ENCODE results near the gene ZC3H12D. TPM values are rescaled to one million over a fixed set of nuclear protein-coding genes. Genes with fewer than 3 reads are reported as not detected.

The ZC3H12D gene
- polyA plus RNA-seq, 1 of the 3 experiments (the other 2 are of a cell fraction) = 0.03 TPM

DNA sequence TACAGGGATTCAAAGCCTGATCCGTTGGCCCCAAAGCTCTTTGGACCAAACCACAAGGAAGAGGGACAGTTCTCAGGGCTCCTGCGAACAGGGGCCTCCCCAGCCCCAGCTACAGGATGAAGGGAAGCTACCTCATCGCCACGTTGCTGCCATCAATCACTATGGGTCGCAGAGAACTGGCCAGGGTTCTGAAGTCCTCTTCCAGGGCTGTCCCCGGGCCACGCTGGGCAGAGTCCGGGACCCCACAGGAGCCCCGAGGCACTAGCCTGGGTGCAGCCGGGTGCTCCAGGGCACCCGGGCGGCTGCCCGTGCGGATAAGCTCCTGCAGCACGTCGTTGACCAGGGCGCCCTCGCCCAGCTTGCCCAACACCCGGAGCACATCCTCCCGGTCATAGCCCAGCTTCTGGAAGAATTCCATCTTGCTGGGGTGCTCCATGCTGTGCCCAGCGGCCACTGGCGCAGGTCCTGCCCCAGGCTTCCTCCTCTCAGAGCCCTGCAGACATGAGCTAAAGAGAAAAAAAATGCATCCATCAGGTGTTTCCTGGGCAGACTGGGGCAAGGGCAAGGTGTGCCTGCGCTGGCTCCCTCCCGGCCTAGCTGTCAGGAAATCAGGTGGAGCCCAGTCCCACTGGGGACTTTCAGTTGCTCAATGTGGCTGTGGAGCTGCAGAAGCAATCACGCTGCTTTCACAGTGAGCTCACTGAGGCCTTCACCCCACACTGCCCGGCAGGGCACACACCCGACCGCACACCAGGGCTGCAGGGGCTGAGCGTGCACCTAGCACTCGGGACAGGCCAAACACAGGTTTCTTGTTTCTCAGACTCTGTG is 10.5 kb downstream of the ZC3H12D start:
- POLR2A ChIA-PET = no interaction called here
- no peak for DNase-seq
- CTCF ChIA-PET = interaction anchor here (0.8 to 1.7 kb wide), 3 partner anchors 31 to 43 kb away, joined by 3 to 7 read pairs (median 5); no protein-coding TSS in a partner anchor
- Histone ChIP-seq H3K36me3 (replicated peaks in 1 of 2; ENCODE audit: control insufficient read depth in 1 of 2, insufficient read depth in 2 of 2, low read length in 1 of 2) (no peaks in the 10 kb centered on the region), H3K4me1 (ENCODE audit: control insufficient read depth in 1 of 2, insufficient read depth in 2 of 2, low read depth in 1 of 2, low read length in 1 of 2) (no peaks in the 10 kb centered on the region; a peak in 1 of 4 replicates), H3K79me2 (ENCODE audit: insufficient read depth) (no peaks in the 10 kb centered on the region), H3K9me2 (no peaks in the 10 kb centered on the region), H3K27me3 (ENCODE audit: insufficient read depth) (no peaks in the 10 kb centered on the region), H2AFZ (ENCODE audit: low read depth) (no peak overlapping the region), H3K4me2 (no peak overlapping the region), H3K9me3 (no peaks in the 10 kb centered on the region), H3K9ac (no peak overlapping the region), H4K20me1 (ENCODE audit: insufficient read depth) (no peaks in the 10 kb centered on the region), H3F3A (replicated peaks; ENCODE audit: insufficient read depth) (no peaks in the 10 kb centered on the region), H3K27ac (ENCODE audit: low read depth in 2 of 2, low read length in 1 of 2) (no peak overlapping the region), H3K4me3 (ENCODE audit: low read depth in 2 of 2, low read length in 1 of 2) (no peak overlapping the region)
- TF ChIP-seq PBX3 (IDR thresholded peaks at IDR 0.05) (no peak), RCOR1 (IDR thresholded peaks at IDR 0.05; ENCODE audit: low read length) (no peak), REST (IDR thresholded peaks at IDR 0.05; ENCODE audit: low read depth, low read length) (peak; percentile 80)
- WGBS (ENCODE audit: low lambda C conversion rate) = 80% methylated on average over 5 of the region's 30 CpGs

DNA sequence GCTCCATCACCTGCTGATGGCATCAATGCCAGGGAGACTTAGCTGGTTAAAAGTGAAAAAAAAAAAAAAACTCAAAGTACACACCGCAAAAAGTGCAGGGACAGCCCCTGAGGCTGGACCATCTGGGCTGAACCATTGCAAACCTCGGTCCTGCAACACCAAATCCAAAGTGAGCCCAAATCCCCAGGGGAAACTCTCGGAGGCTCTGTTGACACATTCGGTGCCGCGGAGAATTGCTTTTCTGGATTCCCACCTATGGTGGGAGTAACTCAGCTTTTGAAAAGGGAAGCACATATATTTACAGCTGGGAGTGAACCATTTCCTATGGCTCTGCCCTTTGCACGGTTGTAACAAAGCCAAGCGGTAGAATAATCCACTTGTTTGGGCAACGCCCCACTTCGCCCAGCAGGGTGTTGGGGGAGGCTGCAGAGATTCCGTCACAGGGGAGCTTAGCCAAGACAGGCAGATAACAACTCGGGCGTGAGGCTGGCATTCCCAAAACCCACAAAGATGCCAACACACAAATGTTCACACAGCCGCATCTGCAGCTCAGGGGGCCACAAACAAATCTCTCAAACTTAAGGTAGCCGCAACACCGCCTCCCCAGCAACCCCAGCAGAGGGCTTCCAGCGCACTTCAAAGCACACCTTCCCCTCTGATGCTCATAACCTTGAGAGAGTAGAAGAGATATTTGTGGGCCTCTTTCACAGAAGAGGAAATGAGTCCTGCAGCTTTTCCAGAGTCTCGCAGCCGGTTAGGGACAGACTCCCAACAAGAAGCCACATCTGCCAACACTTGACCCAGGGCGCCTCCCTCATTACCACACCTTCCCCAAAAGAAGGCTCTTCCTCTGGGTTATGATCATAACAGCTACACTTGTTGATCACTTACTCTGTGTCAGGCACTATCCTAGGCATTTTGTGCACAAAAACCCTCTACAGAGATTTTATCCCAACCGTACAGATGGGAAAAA is 11.4 kb downstream of the ZC3H12D start:
- CTCF ChIA-PET = interaction anchor here (0.8 kb wide), 1 partner anchor 32 kb away, joined by 3 read pairs; no protein-coding TSS in a partner anchor
- no peaks in the 10 kb centered on the region for H3K9me2 ChIP-seq
- DNase-seq = no peak
- TF ChIP-seq ELF1 (IDR thresholded peaks at IDR 0.05) (no peak), EP300 (IDR thresholded peaks at IDR 0.05; ENCODE audit: borderline replicate concordance in 1 of 2, low read depth in 1 of 2, low read length in 1 of 2) (no peak), REST (IDR thresholded peaks at IDR 0.05; ENCODE audit: low read depth, low read length) (no peak), TEAD4 (IDR thresholded peaks at IDR 0.05; ENCODE audit: borderline replicate concordance, insufficient read depth) (no peak), JUND (IDR thresholded peaks at IDR 0.05) (no peak), RCOR1 (IDR thresholded peaks at IDR 0.05; ENCODE audit: low read length) (no peak), POLR2AphosphoS5 (IDR thresholded peaks at IDR 0.05; ENCODE audit: low read depth, low read length) (no peak), MAX (IDR thresholded peaks at IDR 0.05; ENCODE audit: low read depth) (no peak)
- TF ChIP-seq, protein P1, sequence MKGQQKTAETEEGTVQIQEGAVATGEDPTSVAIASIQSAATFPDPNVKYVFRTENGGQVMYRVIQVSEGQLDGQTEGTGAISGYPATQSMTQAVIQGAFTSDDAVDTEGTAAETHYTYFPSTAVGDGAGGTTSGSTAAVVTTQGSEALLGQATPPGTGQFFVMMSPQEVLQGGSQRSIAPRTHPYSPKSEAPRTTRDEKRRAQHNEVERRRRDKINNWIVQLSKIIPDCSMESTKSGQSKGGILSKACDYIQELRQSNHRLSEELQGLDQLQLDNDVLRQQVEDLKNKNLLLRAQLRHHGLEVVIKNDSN (IDR thresholded peaks at IDR 0.05; ENCODE audit: borderline replicate concordance, low read depth) = no peak
- TF ChIP-seq, protein P2, sequence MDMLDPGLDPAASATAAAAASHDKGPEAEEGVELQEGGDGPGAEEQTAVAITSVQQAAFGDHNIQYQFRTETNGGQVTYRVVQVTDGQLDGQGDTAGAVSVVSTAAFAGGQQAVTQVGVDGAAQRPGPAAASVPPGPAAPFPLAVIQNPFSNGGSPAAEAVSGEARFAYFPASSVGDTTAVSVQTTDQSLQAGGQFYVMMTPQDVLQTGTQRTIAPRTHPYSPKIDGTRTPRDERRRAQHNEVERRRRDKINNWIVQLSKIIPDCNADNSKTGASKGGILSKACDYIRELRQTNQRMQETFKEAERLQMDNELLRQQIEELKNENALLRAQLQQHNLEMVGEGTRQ (IDR thresholded peaks at IDR 0.05; ENCODE audit: borderline replicate concordance, low read depth, low read length) = no peak

More for the DNA sequence above, 11.4 kb downstream of the ZC3H12D start:
- Histone ChIP-seq H3K4me3 (ENCODE audit: low read depth in 2 of 2, low read length in 1 of 2) (no peak overlapping the region), H3F3A (replicated peaks; ENCODE audit: insufficient read depth) (no peaks in the 10 kb centered on the region), H3K27me3 (ENCODE audit: insufficient read depth) (no peaks in the 10 kb centered on the region), H2AFZ (ENCODE audit: low read depth) (no peak overlapping the region), H3K79me2 (ENCODE audit: insufficient read depth) (no peaks in the 10 kb centered on the region), H3K4me2 (no peak overlapping the region), H3K36me3 (replicated peaks in 1 of 2; ENCODE audit: control insufficient read depth in 1 of 2, insufficient read depth in 2 of 2, low read length in 1 of 2) (no peaks in the 10 kb centered on the region), H3K4me1 (ENCODE audit: control insufficient read depth in 1 of 2, insufficient read depth in 2 of 2, low read depth in 1 of 2, low read length in 1 of 2) (no peaks in the 10 kb centered on the region), H4K20me1 (ENCODE audit: insufficient read depth) (no peaks in the 10 kb centered on the region), H3K9me3 (no peaks in the 10 kb centered on the region), H3K27ac (ENCODE audit: low read depth in 2 of 2, low read length in 1 of 2) (no peak overlapping the region), H3K9ac (no peak overlapping the region)
- POLR2A ChIA-PET = no interaction called here
- 75% methylated on average over 12 of the region's 21 CpGs for WGBS (ENCODE audit: low lambda C conversion rate)
